Bronchial epithelial cell (primary cell): ENCODE measurements around the gene SAMD3. TPM values are rescaled to one million over a fixed set of nuclear protein-coding genes. Genes with fewer than 3 reads are reported as not detected.

Source experiments
- DNase-seq: peaks from one replicate; pipeline ENCODE4 v3.0.0-alpha.2; 2010; ENCODE audit warnings: low read depth
- FAIRE-seq: peaks from 2 replicates; lab custom pipeline; 2011; peaks lifted over from hg19 to GRCh38; lab: Jason Lieb, UNC
- H3K27me3 ChIP-seq: 2 replicates; pipeline ENCODE4 v1.5.1; 2011; ENCODE audit warnings: low read length; ENCODE audit not compliant: control insufficient read depth, insufficient read depth
- H3K36me3 ChIP-seq: 2 replicates; pipeline ENCODE4 v1.5.1; 2011; ENCODE audit warnings: low read length; ENCODE audit not compliant: control insufficient read depth, insufficient read depth
- H3K4me3 ChIP-seq: 2 replicates; pipeline ENCODE4 v1.5.1; 2011; ENCODE audit warnings: mild to moderate bottlenecking, low read depth, low read length, control low read depth
- total RNA-seq: library from RNA; depleted of rRNA; stranded (reverse); fragments of >200 nt; gene quantifications from 2 replicates; pipeline ENCODE4 v1.2.1, GENCODE V29; 2014
- TF ChIP-seq, protein P1 (sequence below): IDR thresholded peaks from 2 replicates; pipeline ENCODE4 v1.5.1; 2011; ENCODE audit warnings: mild to moderate bottlenecking, moderate library complexity, low read length, control low read depth, inconsistent platforms; ENCODE audit not compliant: insufficient read depth, severe bottlenecking

The SAMD3 gene
- total RNA-seq, 1 donor from 2014 or later: not detected

DNA sequence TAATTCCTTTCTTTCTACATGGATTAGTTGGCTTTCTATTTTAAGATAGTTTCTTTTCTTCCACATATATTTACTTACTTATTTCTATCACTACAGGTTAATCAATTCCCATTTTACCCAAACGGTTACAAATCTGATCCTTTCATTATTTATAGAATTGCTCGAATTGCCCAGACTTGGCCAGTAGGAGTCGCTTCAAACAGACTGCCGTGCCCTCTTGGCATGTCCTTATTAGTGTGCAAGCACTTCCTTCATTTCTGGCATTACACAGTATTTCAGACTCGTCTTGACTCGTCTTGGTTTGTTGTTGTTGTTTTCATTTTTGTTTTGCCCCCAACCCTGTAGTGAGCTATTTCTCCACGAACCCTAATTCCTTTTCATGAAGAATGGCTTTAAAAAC is 74.6 kb downstream of the SAMD3 start:
- Histone ChIP-seq H3K27me3 (no peaks in the 10 kb centered on the region), H3K4me3 (no peak overlapping the region), H3K36me3 (no peaks in the 10 kb centered on the region)
- TF ChIP-seq, protein P1, sequence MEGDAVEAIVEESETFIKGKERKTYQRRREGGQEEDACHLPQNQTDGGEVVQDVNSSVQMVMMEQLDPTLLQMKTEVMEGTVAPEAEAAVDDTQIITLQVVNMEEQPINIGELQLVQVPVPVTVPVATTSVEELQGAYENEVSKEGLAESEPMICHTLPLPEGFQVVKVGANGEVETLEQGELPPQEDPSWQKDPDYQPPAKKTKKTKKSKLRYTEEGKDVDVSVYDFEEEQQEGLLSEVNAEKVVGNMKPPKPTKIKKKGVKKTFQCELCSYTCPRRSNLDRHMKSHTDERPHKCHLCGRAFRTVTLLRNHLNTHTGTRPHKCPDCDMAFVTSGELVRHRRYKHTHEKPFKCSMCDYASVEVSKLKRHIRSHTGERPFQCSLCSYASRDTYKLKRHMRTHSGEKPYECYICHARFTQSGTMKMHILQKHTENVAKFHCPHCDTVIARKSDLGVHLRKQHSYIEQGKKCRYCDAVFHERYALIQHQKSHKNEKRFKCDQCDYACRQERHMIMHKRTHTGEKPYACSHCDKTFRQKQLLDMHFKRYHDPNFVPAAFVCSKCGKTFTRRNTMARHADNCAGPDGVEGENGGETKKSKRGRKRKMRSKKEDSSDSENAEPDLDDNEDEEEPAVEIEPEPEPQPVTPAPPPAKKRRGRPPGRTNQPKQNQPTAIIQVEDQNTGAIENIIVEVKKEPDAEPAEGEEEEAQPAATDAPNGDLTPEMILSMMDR: peak; percentile 23
- peak; percentile 5 for DNase-seq
- FAIRE-seq: no peak

DNA sequence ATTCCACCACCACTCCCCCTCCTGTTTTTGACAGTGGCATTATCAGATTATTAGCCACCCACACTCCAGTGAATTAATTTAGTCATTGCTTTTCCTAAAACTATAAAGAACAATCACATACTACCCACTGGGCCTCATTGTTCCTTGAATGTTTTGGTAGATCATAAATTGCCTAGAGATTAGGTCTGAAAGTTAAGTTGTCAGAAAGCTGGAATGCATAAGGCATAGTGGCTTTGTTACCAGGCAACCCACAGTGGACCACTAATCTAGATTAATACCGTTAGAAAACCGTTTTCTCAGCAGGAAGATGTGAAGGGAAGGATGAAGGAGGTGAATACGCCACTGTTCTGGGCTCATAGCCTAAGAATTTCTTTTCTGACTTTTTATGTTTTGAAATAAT is 75.6 kb downstream of the SAMD3 start:
- Histone ChIP-seq H3K4me3 (no peak overlapping the region), H3K27me3 (no peaks in the 10 kb centered on the region), H3K36me3 (no peaks in the 10 kb centered on the region)
- DNase-seq: no peak
- no peak for FAIRE-seq
- TF ChIP-seq, protein P1: no peak

DNA sequence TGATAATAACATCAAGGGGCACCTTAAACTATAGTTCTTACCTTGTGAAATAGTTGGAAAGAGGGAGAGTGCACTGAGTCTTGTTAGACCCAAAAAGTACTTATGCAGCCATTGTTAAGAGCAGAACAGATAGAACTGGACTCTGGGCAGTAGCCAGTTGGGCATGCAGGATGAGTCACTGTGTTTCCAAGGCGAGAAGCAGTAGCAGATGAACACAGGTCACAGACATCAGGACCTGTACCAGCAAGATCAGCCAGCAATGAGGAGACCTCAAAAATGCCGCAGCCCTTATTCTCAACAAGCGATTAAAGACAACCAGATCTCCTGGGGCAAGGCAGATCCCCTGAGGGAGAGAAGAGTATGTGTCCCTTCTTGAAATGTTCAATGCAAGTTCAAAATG is 79.0 kb downstream of the SAMD3 start:
- DNase-seq (peak; percentile 34), FAIRE-seq (peak; percentile 40)
- no peak overlapping the region for H3K4me3 ChIP-seq
- TF ChIP-seq, protein P1: no peak
- H3K36me3 ChIP-seq: no peaks in the 10 kb centered on the region
- no peaks in the 10 kb centered on the region for H3K27me3 ChIP-seq

DNA sequence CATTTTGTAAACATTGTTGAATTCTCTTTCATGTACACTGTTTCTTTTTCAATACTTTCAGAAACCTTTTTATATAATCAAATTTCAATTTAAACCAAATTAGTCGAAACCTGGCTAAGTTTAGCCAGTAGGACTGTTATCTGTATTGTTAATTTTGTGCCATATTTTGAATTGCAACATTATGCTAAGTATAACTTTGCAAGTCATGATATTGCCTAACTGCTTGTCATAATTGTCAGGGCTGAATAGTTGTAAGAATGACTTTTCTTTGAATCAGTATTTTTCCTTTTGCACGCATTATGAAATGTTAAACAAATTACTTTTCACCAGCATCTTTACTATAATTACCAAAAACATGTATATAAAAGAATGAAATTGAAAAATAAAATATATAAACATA is 82.7 kb downstream of the SAMD3 start:
- no peak for FAIRE-seq
- DNase-seq: peak; percentile 21
- no peak overlapping the region for H3K4me3 ChIP-seq
- TF ChIP-seq, protein P1: no peak
- H3K36me3 ChIP-seq: no peaks in the 10 kb centered on the region
- H3K27me3 ChIP-seq: no peaks in the 10 kb centered on the region

DNA sequence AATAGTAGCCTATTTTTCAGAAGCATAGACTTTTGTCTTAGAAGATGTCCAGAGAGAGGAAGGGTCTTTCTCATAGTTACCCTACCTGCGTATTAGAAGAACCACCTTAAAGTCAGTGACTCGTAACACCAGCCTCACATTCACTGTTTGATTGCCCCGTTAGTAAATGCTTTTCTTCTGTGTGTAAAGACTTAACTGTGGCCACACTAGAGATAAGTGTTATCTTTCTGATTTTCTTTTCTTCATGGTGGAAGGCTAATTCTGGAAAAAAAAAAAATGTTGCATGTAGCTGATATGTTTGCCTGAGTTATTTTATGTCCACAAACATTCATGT is 83.9 kb downstream of the SAMD3 start:
- no peak for FAIRE-seq
- Histone ChIP-seq H3K36me3 (no peaks in the 10 kb centered on the region), H3K27me3 (no peaks in the 10 kb centered on the region), H3K4me3 (no peak overlapping the region)
- DNase-seq: no peak
- TF ChIP-seq, protein P1: no peak

DNA sequence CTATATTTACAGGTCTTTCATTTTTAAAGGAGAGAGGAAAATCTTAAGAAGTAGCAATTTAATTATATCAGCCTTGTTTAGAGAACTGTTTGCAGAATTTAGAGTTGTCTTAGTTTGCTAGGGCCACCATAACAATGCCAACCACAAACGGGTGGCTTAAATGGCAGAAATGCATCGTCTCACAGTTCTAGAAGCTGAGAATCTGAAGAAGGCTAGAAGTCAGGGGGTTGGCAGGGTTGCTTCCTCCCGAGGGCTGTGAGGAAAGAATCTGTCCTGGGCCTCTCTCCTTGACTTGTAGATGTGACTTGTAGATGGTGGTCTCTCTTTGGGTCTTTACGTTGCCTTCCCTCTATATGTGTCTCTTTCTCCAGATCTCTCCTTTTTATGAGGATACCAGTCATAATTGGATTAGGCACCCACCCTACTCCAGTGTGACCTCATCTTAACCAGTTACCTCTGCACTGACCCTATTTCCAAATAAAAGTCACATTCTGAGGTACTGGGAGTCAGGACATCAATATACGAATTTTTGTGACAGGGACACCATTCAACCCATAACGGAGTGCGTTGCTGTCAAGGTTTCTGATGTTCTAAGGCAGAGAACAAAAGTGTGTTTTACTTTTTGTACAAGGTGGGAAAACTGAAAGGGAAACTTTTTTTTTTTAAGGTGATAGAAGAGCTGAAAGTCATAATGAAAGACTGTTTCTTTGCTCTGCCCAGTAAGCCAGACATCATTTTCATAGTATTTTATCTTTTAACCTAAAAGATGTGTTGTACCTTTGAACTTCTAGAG is 84.4 kb downstream of the SAMD3 start:
- Histone ChIP-seq H3K4me3 (no peak overlapping the region), H3K36me3 (no peaks in the 10 kb centered on the region), H3K27me3 (no peaks in the 10 kb centered on the region)
- TF ChIP-seq, protein P1: no peak
- FAIRE-seq (no peak), DNase-seq (no peak)
